HEK293 (cell line): ENCODE measurements around the gene MTMR1.

Experiments
- CTCF ChIA-PET: fragments of 350-600 bp; formaldehyde crosslinking; extraction: SDS; loops from one replicate; lab custom pipeline; 2021; ENCODE audit warnings: antibody characterized with exemption; lab: Yijun Ruan, JAX
- POLR2A ChIA-PET: fragments of 300-600 bp; formaldehyde crosslinking; extraction: SDS; loops from one replicate; lab custom pipeline; 2020; ENCODE audit warnings: antibody characterized with exemption, inconsistent platforms; lab: Yijun Ruan, JAX
- H3K27ac ChIP-seq: fragments of 200-500 bp; sonication (Bioruptor generic); 2 replicates; pipeline ENCODE4 v1.5.1; 2014; ENCODE audit warnings: low read depth, low read length, control low read depth, inconsistent platforms; ENCODE audit errors: extremely low read depth
- H3K36me3 ChIP-seq, 2 experiments: fragments of 200-500 bp in 1 of 2; sonication (Bioruptor generic) in 1 of 2; 1 replicate in 1 of 2; 2 replicates in 1 of 2; pipeline ENCODE4 v1.5.1; 2014 to 2017; ENCODE audit warnings: inconsistent platforms in 2 of 2, low read length in 2 of 2; ENCODE audit not compliant: control insufficient read depth in 2 of 2, insufficient read depth in 1 of 2
- H3K4me1 ChIP-seq: fragments of 200-500 bp; sonication (Bioruptor generic); 2 replicates; pipeline ENCODE4 v1.5.1; 2014; ENCODE audit warnings: mild to moderate bottlenecking, low read length, inconsistent platforms; ENCODE audit not compliant: control insufficient read depth, insufficient read depth
- H3K4me3 ChIP-seq: 2 replicates; pipeline ENCODE4 v1.5.1; 2011; ENCODE audit warnings: low read depth, mild to moderate bottlenecking, control low read depth, low read length, moderate library complexity
- H3K9me3 ChIP-seq: fragments of 200-500 bp; sonication (Bioruptor generic); 2 replicates; pipeline ENCODE4 v1.5.1; 2014; ENCODE audit warnings: low read depth, low read length, inconsistent platforms; ENCODE audit not compliant: control insufficient read depth, insufficient read depth
- GLIS1 ChIP-seq: fragments of 450-650 bp; formaldehyde crosslinking; IDR thresholded peaks from 2 replicates; pipeline ENCODE4 v1.5.1; 2016; ENCODE audit warnings: missing biosample characterization, missing genetic modification characterization
- KLF16 ChIP-seq: fragments of 450-650 bp; formaldehyde crosslinking; IDR thresholded peaks from 2 replicates; pipeline ENCODE4 v1.5.1; 2017; ENCODE audit warnings: missing biosample characterization, missing genetic modification characterization
- TCF7L2 ChIP-seq: IDR thresholded peaks from 2 replicates; pipeline ENCODE4 v1.6.1; 2011; ENCODE audit warnings: low read depth, mild to moderate bottlenecking, inconsistent platforms, low read length, moderate library complexity, borderline replicate concordance
- ZBTB1 ChIP-seq: fragments of 450-650 bp; formaldehyde crosslinking; IDR thresholded peaks from 2 replicates; pipeline ENCODE4 v1.5.1; 2016; ENCODE audit warnings: missing biosample characterization, missing genetic modification characterization
- ZBTB8A ChIP-seq: fragments of 450-650 bp; formaldehyde crosslinking; IDR thresholded peaks from 2 replicates; pipeline ENCODE4 v1.5.1; 2016; ENCODE audit warnings: missing biosample characterization, missing genetic modification characterization
- ZNF2 ChIP-seq: fragments of 450-650 bp; formaldehyde crosslinking; IDR thresholded peaks from 2 replicates; pipeline ENCODE4 v1.5.1; 2016; ENCODE audit warnings: missing biosample characterization, missing genetic modification characterization
- ZNF24 ChIP-seq: fragments of 450-650 bp; formaldehyde crosslinking; IDR thresholded peaks from 2 replicates; pipeline ENCODE4 v1.5.1; 2016; ENCODE audit warnings: missing biosample characterization, missing genetic modification characterization
- ZNF341 ChIP-seq: fragments of 450-650 bp; formaldehyde crosslinking; IDR thresholded peaks from 2 replicates; pipeline ENCODE4; 2016; ENCODE audit warnings: low read depth, missing biosample characterization, missing genetic modification characterization
- ZNF501 ChIP-seq: fragments of 450-650 bp; formaldehyde crosslinking; IDR thresholded peaks from 2 replicates; pipeline ENCODE4 v1.5.1; 2016; ENCODE audit warnings: missing biosample characterization, missing genetic modification characterization
- ZNF529 ChIP-seq: fragments of 450-650 bp; formaldehyde crosslinking; IDR thresholded peaks from 2 replicates; pipeline ENCODE4 v1.5.1; 2017; ENCODE audit warnings: missing genetic modification characterization, missing biosample characterization; ENCODE audit not compliant: insufficient replicate concordance
- ZNF558 ChIP-seq: fragments of 450-650 bp; formaldehyde crosslinking; IDR thresholded peaks from 2 replicates; pipeline ENCODE4 v1.5.1; 2016; ENCODE audit warnings: missing biosample characterization, missing genetic modification characterization
- ZNF654 ChIP-seq: fragments of 450-650 bp; formaldehyde crosslinking; IDR thresholded peaks from 2 replicates; pipeline ENCODE4 v1.5.1; 2016; ENCODE audit warnings: low read depth, missing biosample characterization, missing genetic modification characterization
- ZXDB ChIP-seq: fragments of 450-650 bp; formaldehyde crosslinking; IDR thresholded peaks from 2 replicates; pipeline ENCODE4 v1.5.1; 2016; ENCODE audit warnings: missing biosample characterization, missing genetic modification characterization
- TF ChIP-seq, protein P1 (sequence below): fragments of 450-650 bp; formaldehyde crosslinking; IDR thresholded peaks from 2 replicates; pipeline ENCODE4 v1.5.1; 2016; ENCODE audit warnings: missing biosample characterization, missing genetic modification characterization
- TF ChIP-seq, protein P2 (sequence below): fragments of 450-650 bp; formaldehyde crosslinking; IDR thresholded peaks from 2 replicates; pipeline ENCODE4 v1.5.1; 2016; ENCODE audit warnings: missing biosample characterization, missing genetic modification characterization
- TF ChIP-seq, protein P3 (sequence below): fragments of 450-650 bp; formaldehyde crosslinking; IDR thresholded peaks from 2 replicates; pipeline ENCODE4 v1.5.1; 2016; ENCODE audit warnings: missing biosample characterization, missing genetic modification characterization
- TF ChIP-seq, protein P4 (sequence below): fragments of 450-650 bp; formaldehyde crosslinking; IDR thresholded peaks from 2 replicates; pipeline ENCODE4 v1.5.0; 2017; ENCODE audit warnings: missing biosample characterization, missing genetic modification characterization, borderline replicate concordance
- TF ChIP-seq, protein P5 (sequence below): fragments of 450-650 bp; formaldehyde crosslinking; IDR thresholded peaks from 2 replicates; pipeline ENCODE4 v1.5.1; 2016; ENCODE audit warnings: missing biosample characterization, missing genetic modification characterization

MTMR1 gene

DNA sequence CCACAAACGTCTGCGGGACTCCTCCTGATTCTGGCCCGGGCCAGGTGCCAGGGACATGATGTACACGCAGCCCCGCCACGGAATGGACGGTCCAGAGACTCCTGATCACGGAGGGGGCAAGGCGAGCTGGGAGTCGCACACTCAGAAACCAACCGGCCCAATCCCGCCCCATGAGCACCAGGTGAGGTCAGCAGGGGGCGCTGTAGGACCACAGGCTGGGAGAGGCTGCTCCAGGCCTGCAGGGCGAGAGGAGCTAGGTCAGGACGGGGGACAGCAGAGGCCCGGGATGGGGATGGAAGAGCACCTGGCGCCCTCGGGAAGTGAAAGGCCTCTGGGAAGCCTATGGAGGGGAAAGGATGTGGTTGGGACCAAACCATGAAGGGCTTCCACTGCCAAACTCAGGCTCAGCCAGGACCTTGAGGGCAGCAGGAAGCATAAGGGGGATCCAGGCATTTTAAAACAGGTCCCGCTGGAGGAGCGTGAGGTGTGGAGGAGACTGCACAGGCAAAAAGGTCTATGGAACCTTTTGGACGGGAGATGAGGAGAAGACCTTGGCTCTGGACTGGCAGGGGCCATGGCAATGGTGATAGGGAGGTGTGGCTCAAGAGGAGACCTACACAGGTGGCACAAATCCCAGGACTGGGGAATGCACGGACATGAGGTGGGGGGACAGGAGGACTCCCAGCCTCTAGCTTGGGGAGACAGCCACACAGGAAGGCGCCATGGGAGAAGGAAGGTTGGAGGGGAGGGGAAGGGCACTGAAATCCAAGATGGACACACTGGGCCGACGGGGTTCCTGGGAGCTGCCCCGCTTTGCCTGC lies 79.2 kb downstream of the MTMR1 start:
- TF ChIP-seq ZNF2 (tag by site-specific recombination) (0 out of 2 replicates have a peak, but pooled peaks have one; percentile 38), ZNF654 (tag by site-specific recombination) (peak; percentile 96), GLIS1 (tag by site-specific recombination) (no peak), ZBTB1 (tag by site-specific recombination) (no peak), ZNF501 (tag by site-specific recombination) (peak; percentile 21; the same call in 1 of the 2 replicates), ZNF341 (peak; percentile 40; the same call in 1 of the 2 replicates), ZNF558 (no peak), KLF16 (no peak), ZNF529 (no peak), ZBTB8A (tag by site-specific recombination) (no peak), ZXDB (tag by site-specific recombination) (0 out of 2 replicates have a peak, but pooled peaks have one; percentile 34), TCF7L2 (no peak), ZNF24 (no peak)
- TF ChIP-seq, protein P1, sequence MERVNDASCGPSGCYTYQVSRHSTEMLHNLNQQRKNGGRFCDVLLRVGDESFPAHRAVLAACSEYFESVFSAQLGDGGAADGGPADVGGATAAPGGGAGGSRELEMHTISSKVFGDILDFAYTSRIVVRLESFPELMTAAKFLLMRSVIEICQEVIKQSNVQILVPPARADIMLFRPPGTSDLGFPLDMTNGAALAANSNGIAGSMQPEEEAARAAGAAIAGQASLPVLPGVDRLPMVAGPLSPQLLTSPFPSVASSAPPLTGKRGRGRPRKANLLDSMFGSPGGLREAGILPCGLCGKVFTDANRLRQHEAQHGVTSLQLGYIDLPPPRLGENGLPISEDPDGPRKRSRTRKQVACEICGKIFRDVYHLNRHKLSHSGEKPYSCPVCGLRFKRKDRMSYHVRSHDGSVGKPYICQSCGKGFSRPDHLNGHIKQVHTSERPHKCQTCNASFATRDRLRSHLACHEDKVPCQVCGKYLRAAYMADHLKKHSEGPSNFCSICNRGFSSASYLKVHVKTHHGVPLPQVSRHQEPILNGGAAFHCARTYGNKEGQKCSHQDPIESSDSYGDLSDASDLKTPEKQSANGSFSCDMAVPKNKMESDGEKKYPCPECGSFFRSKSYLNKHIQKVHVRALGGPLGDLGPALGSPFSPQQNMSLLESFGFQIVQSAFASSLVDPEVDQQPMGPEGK (tag by site-specific recombination): 0 out of 2 replicates have a peak, but pooled peaks have one; percentile 29
- TF ChIP-seq, protein P2, sequence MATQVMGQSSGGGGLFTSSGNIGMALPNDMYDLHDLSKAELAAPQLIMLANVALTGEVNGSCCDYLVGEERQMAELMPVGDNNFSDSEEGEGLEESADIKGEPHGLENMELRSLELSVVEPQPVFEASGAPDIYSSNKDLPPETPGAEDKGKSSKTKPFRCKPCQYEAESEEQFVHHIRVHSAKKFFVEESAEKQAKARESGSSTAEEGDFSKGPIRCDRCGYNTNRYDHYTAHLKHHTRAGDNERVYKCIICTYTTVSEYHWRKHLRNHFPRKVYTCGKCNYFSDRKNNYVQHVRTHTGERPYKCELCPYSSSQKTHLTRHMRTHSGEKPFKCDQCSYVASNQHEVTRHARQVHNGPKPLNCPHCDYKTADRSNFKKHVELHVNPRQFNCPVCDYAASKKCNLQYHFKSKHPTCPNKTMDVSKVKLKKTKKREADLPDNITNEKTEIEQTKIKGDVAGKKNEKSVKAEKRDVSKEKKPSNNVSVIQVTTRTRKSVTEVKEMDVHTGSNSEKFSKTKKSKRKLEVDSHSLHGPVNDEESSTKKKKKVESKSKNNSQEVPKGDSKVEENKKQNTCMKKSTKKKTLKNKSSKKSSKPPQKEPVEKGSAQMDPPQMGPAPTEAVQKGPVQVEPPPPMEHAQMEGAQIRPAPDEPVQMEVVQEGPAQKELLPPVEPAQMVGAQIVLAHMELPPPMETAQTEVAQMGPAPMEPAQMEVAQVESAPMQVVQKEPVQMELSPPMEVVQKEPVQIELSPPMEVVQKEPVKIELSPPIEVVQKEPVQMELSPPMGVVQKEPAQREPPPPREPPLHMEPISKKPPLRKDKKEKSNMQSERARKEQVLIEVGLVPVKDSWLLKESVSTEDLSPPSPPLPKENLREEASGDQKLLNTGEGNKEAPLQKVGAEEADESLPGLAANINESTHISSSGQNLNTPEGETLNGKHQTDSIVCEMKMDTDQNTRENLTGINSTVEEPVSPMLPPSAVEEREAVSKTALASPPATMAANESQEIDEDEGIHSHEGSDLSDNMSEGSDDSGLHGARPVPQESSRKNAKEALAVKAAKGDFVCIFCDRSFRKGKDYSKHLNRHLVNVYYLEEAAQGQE (tag by site-specific recombination): 0 out of 2 replicates have a peak, but pooled peaks have one; percentile 46
- TF ChIP-seq, protein P3, sequence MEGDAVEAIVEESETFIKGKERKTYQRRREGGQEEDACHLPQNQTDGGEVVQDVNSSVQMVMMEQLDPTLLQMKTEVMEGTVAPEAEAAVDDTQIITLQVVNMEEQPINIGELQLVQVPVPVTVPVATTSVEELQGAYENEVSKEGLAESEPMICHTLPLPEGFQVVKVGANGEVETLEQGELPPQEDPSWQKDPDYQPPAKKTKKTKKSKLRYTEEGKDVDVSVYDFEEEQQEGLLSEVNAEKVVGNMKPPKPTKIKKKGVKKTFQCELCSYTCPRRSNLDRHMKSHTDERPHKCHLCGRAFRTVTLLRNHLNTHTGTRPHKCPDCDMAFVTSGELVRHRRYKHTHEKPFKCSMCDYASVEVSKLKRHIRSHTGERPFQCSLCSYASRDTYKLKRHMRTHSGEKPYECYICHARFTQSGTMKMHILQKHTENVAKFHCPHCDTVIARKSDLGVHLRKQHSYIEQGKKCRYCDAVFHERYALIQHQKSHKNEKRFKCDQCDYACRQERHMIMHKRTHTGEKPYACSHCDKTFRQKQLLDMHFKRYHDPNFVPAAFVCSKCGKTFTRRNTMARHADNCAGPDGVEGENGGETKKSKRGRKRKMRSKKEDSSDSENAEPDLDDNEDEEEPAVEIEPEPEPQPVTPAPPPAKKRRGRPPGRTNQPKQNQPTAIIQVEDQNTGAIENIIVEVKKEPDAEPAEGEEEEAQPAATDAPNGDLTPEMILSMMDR (tag by site-specific recombination): peak; percentile 93
- TF ChIP-seq, protein P4, sequence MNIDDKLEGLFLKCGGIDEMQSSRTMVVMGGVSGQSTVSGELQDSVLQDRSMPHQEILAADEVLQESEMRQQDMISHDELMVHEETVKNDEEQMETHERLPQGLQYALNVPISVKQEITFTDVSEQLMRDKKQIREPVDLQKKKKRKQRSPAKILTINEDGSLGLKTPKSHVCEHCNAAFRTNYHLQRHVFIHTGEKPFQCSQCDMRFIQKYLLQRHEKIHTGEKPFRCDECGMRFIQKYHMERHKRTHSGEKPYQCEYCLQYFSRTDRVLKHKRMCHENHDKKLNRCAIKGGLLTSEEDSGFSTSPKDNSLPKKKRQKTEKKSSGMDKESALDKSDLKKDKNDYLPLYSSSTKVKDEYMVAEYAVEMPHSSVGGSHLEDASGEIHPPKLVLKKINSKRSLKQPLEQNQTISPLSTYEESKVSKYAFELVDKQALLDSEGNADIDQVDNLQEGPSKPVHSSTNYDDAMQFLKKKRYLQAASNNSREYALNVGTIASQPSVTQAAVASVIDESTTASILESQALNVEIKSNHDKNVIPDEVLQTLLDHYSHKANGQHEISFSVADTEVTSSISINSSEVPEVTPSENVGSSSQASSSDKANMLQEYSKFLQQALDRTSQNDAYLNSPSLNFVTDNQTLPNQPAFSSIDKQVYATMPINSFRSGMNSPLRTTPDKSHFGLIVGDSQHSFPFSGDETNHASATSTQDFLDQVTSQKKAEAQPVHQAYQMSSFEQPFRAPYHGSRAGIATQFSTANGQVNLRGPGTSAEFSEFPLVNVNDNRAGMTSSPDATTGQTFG (tag by site-specific recombination): no peak
- TF ChIP-seq, protein P5, sequence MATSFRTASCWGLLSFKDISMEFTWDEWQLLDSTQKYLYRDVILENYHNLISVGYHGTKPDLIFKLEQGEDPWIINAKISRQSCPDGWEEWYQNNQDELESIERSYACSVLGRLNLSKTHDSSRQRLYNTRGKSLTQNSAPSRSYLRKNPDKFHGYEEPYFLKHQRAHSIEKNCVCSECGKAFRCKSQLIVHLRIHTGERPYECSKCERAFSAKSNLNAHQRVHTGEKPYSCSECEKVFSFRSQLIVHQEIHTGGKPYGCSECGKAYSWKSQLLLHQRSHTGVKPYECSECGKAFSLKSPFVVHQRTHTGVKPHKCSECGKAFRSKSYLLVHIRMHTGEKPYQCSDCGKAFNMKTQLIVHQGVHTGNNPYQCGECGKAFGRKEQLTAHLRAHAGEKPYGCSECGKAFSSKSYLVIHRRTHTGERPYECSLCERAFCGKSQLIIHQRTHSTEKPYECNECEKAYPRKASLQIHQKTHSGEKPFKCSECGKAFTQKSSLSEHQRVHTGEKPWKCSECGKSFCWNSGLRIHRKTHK: no peak
- H3K4me1 ChIP-seq: no peaks in the 10 kb centered on the region
- H3K27ac ChIP-seq: no peak overlapping the region
- ChIA-PET POLR2A (interaction anchor here (1.1 to 1.2 kb wide), 2 partner anchors 10 to 310 kb away, joined by 3 to 5 read pairs; no protein-coding TSS in a partner anchor), CTCF (interaction anchor here (0.5 to 4.6 kb wide), 39 partner anchors 8 to 977 kb away, joined by 3 to 99 read pairs (median 4); no protein-coding TSS in a partner anchor)
- H3K9me3 ChIP-seq: no peaks in the 10 kb centered on the region
- no peak overlapping the region for H3K4me3 ChIP-seq
- peaks cover 0 to 25% of the 10 kb centered on the region in 2 experiments; a peak in 1 of 3 replicates for H3K36me3 ChIP-seq
